Stimulated activated CD8-positive, alpha-beta memory T cell treated with anti-CD3 and anti-CD28 coated beads, Interleukin-7, amount 100 ng/mL, for 1 hour (primary cell): ENCODE data around the gene FOXG1.

Experiments
- DNase-seq, 2 donors: peaks; one replicate each; pipeline ENCODE4 v3.0.0-alpha.2; 2020; ENCODE audit warnings: low read depth in 2 of 2

Gene FOXG1

DNA sequence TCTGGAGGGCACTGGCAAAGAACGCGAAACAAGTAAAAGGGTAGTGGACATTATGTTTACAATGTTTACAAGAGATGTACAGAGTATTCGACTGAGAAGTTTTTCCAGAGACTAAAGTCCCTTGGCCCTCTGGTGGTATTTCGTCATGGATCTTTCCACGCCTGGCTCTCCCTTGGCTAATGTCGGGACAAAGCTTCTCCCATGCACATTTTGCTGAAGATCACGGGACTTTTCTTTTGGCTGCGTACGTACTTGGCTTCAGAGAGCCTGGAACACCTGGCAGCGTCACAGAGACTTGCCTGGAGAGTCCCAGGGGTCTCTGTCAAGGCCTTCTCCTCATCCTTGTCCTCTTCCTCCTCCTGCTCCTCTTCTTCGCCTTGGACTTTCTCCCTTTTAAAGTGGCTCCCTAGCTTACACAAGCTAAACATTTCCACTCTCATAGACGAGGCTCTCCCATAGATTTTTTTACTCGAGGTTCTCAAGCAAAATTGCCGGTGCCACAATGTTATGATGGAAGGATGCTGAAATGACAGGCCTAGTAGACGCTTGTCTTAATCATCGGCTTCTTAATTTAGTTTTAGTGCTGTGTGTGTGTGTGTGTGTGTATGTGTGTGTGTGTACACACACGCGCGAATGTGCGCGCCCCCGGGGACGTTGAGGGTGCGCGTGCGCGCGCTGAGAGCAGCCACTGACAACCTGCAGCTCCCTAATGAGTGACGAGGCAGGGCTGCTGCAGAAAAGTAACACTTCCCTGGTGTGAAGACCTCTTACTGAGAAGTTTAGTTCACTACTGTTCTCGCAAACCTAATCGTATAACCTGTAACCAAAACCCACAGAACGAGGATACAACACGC, 4.9 kb upstream of the FOXG1 start:
- no peak for DNase-seq

DNA sequence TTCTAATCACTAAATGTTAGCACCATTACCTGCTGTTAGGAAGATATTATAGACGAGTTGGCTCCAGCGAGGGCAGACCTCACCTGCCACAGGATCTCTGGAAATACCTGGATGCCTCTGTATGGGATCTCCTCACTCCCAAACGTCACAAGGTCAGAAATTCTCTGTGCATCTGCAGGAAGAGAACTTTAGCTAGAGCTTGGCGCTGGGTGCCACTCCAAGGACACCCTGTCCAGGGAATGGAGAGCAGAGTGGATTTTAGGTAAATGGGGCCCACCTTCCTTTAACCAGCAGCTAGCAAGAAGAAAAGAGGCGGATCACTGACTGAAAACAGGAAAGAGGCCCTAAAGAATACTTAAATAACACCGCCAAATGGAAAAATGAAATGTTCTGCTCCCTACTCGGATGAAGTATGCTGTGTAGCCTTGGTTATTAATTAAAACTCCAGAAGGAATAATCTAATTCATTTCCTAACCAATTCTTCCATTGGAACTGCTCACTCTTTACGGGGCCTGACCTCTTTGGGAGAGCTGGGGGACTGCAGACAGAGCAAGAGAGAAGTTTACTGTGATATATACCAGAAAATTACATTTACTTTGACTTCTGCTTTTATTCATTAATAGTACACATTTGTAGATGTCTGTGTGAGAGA, 4.2 kb upstream of the FOXG1 start:
- no peak for DNase-seq

DNA sequence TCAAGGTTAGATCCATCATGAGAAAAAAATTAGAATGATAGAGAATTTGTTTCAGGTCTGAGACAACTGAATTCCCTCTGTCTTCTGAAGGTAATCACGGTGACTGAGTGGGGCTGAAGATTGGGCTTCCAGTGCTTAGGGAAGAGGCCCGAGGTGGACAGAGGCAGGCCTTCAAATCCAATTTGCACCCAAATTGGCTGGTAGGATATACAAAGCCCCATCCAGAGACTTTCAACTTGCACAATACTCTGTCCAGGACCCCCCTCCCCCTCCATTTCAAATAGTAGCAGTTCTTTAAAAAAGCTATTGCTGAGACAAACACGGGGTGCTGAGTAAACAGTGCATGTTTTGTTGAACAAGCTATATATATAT, 3.6 kb upstream of the FOXG1 start:
- no peak for DNase-seq

- DNase-seq, result no peak
Measured at GRCh38 chr14:28763751-28764256, 2.8 kb upstream of the FOXG1 start.

DNA sequence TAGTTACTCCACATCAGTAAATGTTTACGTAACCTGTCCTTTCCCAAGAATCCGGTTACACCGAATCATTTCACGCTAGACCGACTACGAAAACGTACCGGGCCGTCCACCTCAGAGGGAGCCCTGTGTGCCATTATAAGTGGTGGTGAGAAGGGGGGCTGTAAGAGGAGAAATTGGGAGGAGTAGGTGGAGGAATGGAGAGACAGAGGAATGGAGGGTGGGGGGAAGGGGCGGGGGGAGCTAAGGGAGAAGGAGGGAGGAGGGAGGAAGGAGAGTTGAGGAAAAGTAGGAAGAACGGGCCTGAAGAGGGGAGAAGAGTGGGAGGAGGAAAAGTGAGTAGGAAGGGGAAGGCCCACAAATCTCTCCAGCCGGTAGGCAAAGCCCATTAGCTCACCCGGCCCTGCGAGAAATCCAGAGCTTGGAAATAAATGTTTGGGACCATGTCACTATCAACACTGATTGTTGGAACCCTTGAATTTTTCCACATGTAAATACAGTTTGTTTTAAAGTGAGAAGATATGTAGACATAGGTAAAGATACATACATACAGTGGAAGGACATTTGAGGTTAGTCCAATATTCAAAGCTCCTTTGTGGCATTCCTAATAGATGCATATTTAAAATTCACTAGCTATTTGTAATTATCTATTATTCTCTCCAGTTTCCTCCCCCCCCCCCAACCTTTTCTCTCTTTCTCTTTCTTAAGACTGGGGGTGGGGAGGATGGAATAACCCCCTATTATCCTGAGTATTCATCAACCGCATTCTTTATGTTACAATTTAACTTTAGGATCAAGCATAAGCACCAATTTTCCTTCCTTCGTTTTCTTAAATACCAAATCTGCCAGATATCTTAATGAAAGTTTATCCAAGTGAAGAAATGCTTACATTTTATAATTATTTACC, 2.1 kb upstream of the FOXG1 start:
- no peak for DNase-seq

DNA sequence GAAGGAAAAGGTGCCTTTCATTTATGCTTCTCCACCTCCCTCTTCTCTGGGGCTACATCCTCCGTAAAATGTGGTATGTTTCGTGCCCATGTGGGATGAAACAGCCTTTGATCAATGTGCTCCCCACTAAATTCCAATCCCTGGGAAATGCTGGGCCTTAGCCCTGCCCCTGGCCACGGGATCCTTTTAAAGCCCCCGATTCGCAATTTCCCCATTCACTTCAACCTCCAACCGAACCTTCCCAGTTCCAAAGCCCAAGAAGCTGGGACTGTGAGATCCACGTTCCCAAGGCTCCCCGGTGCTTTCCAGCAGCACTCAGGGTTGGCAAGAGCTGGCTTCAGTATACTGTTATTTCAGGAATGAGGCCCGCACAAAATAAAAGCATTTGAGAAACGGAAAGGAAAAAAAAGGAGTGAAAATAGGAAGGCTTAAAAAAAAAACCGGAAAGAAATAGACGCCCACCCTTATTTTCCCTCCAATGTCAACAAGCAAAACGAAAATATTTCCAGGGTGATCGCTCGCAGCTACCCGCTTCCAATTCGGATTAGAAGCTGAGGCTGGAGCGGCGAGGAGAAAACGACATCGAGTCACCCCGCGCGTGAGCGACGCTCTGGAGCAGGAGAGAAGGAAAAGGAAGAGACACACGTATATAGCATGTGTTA, 1.3 kb upstream of the FOXG1 start:
- DNase-seq, result no peak

GRCh38 chr14:28765831-28766468, 637 bp upstream of the FOXG1 start:
- DNase-seq, result no peak

- DNase-seq, result no peak
Measured at GRCh38 chr14:28767030-28767852, 654 bp downstream of the FOXG1 start.

DNA sequence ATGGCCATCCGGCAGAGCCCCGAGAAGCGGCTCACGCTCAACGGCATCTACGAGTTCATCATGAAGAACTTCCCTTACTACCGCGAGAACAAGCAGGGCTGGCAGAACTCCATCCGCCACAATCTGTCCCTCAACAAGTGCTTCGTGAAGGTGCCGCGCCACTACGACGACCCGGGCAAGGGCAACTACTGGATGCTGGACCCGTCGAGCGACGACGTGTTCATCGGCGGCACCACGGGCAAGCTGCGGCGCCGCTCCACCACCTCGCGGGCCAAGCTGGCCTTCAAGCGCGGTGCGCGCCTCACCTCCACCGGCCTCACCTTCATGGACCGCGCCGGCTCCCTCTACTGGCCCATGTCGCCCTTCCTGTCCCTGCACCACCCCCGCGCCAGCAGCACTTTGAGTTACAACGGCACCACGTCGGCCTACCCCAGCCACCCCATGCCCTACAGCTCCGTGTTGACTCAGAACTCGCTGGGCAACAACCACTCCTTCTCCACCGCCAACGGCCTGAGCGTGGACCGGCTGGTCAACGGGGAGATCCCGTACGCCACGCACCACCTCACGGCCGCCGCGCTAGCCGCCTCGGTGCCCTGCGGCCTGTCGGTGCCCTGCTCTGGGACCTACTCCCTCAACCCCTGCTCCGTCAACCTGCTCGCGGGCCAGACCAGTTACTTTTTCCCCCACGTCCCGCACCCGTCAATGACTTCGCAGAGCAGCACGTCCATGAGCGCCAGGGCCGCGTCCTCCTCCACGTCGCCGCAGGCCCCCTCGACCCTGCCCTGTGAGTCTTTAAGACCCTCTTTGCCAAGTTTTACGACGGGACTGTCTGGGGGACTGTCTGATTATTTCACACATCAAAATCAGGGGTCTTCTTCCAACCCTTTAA, 1.5 kb downstream of the FOXG1 start:
- DNase-seq, result no peak

DNA sequence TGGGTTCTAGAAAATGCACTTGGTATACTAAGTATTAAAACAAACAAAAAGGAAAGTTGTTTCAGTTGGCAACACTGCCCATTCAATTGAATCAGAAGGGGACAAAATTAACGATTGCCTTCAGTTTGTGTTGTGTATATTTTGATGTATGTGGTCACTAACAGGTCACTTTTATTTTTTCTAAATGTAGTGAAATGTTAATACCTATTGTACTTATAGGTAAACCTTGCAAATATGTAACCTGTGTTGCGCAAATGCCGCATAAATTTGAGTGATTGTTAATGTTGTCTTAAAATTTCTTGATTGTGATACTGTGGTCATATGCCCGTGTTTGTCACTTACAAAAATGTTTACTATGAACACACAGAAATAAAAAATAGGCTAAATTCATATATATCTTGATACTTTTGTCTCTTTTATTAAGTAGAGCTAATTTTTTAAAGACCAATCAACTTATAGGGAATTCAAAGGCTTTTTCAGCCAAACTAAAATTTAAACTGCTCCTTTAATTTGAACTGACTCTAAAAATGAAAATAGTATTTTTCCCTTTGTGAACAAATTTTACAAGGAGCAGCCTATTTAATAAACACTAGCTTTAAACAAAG, 2.8 kb downstream of the FOXG1 start:
- DNase-seq, result no peak

DNA sequence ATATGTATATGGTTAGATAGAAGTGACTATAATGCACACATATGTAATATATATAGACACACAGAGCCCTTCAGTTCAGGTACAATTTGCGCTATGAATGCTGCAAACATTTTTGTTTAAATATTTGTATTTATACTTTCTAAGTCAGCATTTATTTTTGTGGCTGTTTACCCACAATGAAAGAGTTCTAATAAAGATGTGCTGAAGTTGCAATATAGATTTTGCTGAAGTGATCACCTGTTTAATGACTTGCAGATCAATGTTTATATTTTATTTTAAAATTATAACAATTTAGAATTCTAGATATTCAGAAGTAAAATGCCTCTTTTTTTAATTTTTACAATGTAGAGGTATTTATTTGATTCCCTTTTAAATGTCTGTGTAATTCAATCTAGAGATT, 3.5 kb downstream of the FOXG1 start:
- no peak for DNase-seq

DNA sequence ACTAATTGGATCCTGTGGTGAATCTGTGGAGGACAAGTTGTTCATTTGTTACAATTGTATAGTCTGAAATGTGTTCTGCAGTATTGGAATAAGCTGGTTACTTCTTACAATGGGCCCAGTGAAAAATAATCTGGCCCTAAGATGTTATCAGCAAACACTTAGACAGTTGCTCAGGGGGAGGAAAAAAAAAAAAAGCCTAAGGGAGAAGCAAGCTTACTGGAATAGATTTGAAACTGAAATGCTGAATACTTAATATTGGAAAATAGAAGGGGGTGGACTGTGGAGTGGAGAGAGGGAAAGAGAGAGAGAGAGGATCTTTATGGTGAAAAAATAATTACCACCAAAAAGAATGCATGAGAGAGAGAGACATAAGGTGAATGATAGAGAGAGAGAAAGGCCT, 4.0 kb downstream of the FOXG1 start:
- DNase-seq, result no peak

GRCh38 chr14:28771168-28771567, 4.6 kb downstream of the FOXG1 start:
- no peak for DNase-seq

GRCh38 chr14:28772613-28773012, 6.0 kb downstream of the FOXG1 start:
- no peak for DNase-seq

DNA sequence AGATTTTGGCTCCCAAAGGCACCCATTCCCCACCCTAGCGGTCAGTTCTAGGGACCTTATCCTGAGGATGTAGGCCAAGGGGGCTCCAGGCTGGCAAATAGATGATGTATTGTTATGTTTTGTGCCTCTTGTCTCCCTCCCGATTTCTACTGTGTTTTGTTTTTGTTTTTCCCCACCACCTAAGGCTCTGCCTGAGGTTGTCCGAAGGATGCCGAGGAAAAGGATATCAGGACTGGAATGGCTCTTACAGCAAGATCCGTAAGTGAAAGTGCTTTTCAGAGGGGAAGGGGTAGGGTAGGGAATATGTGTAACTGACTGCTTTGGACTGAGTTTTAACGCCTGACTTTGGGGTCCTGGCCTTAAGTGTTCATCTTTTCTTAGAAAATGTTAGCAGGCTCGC, 6.6 kb downstream of the FOXG1 start:
- DNase-seq, result no peak

DNA sequence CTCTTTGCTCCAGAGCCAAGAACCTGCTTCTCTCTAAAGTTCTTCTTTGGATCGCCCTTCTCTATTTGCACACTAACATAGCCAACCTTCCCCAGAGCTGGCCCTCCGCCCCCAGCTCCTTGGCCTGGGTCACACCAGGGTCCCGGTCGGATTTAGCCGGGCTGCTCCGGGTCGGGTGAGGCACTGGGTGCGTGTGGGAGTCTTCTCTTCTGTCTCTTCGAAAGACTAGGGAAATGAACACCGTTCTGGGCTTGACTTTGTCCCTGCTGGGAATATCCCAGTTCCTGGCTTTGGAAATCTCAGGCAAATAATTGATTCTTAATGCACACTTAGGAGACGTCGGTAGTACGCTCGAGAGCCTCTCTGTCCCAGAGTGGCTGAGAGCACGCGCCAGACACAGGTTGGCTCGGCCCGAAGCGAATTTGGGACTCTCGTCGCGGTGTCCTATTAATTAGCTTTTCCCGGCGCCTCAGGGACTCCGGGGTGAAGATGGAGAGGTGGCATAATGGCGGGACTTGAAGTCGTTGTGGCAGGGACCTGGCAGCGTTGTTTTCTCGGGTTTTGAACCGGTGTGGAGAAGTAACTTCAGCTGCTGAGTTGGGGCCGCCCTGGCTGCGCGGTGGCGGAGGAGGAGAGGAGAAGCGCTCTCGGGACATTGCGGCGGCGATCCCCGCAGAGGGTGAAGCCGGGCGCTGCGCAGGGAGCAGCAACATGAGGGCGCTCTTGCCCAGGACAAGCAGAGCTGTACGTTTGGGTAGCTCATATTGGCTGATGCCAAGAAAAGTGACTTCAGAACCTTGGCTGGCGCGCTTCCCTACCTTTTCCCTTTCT, 7.5 kb downstream of the FOXG1 start:
- DNase-seq, result no peak

GRCh38 chr14:28774764-28775735, 8.5 kb downstream of the FOXG1 start:
- no peak for DNase-seq
